NCI-H526 treated with DMSO at 0.1 percent for 48 hours (cell line): Measurements from ENCODE around the gene IL27RA.

Experiments
- DNase-seq: peaks from one replicate; lab custom pipeline; 2025; lab: John Stamatoyannopoulos, UW

The IL27RA gene

DNA sequence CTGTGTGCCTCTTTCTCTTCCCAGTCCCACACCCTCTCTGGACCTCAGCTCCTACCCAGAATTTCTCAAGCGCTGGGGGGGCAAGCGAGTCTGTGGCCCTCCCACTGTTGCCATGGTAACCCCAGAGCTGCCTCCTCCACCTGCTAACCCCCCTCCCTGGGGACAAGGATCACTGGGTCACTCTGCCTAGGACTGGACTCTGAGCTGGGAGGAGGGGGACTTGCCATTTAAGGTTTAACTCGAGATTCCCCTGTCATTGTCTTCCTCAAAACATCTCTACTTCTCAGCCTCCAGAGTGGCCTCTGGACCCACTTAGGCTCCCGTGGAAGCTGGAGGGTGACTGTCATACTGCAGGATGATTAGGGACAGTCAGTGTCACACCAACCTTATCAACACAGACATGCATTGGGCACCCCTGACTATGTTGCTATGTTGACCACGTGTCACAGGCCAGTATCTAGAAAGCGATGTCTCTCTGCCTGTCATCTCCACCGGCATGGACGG lies 28.1 kb downstream of the IL27RA start:
- no peak for DNase-seq

DNA sequence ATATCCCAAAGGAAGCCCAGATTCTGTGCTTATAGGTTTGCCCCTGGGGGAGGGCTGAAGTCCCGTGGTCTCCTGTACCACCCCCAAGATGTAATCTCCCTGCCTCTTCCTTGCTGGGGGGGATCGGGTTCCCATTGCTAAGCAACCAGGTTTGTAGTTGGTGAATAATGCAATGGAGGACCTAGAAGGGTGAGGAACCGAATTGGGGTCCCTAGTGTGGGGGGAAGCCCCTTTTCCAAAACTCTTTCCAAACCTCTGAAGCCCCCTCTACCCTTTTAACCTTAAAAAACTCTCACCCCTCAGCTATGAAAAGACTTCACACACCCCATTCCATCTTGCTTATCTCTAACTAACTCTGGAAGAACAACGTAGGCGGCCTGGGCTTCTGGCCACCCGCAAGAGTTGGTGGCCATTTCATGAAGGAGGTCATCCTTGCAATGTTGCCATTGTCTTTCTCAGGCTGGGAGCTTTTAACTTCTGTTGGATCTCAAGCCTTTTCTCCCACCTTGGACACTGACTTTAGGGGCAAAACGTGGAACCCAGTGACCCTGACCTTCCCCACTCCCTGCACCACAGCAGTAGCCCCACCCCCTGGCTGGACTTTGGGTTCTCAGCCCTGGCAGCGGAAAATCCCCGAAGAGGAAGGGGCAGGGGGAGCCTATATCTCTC lies 29.7 kb downstream of the IL27RA start:
- DNase-seq, result no peak

DNA sequence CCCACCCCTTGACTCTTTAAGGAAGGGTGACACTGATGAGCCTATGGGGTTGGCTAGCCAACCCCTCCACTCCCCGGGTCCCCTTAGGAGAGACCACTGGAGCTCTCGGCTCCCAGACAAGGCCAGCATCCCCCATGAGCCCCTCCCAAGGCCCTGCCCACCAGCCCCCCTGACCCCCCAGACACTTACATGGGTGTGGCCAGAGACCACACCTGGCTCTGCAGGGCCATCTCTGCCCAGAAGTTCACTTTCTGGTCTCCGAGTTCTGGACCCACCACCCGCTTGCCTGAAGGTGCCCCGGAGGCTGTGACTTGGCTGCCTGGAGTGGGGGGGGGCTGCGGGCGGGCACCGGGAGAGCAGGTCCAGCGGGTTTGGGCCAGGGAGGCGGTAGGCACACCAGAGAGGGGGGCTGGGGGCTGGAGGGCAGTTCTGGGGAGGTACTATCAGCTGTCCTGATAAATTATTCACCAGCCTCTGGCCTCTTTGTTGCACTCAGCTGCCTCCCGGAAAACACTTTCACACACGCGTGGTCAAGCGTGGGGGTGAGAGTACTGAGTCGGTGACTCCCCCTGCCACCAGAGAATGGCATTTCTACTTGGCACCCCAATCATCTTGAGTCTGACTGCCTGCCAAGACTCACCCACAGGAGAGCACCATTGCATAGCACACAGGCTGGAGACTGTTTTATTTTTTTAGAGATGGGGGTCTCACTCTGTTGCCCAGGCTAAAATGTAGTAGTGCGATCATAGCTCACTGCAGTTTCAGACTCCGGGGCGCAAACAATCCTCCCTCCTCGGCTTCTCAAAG lies 30.4 kb downstream of the IL27RA start, which contains the start of gene PALM3:
PALM3 (minus strand) TSS at position 326 of the 807 bp plus-strand sequence; CDS start at position 230, 96 bp downstream.
- DNase-seq, result no peak

DNA sequence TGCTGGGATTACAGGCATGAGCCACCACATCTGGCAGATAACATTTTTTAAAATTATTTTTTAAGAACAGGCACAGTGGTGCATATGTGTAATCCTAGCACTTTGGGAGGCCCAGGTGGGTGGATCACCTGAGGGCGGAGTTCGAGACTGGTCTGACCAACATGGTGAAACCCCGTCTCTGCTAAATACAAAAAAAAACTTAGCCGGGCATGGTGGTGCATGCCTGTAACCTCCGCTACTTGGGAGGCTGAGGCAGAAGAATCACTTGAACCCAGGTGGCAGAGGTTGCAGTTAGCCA lies 30.9 kb downstream of the IL27RA start:
- DNase-seq, result no peak

DNA sequence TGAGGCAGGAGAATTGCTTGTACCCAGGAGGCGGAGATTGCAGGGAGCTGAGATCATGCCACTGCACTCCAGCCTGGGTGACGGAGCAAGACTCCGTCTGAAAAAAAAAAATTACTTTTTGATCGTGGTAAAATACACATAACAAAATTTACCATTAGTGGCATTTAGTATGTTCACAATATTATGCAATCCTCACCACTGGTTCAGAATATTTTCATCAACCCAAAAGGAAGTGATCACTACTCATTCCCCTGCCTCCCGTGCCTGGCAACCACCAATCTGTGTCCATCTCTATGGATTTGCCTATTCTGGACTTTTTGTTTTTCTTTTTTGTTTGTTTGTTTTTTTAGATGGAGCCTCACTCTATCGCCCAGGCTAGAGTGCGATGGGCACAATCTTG lies 31.5 kb downstream of the IL27RA start:
- DNase-seq, result no peak

DNA sequence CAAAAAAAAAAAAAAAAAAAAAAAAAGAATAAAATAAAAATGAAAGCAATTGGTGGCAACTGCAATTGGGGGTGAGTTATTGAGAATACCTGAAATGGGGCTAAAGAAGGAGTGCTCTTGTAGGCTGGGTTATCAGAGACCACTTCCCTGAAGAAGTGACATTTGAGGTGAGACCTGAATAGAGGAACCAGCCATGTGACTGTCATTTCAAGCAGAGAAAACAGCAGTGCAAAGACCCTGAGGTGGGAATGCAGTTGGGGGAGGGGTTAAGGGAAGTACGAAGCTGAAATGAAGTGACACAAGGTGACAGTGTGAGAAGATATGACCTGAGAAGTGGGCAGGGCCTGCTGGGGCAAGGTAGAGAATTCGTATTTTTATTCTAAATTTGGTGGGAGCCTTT lies 34.6 kb downstream of the IL27RA start:
- no peak for DNase-seq

DNA sequence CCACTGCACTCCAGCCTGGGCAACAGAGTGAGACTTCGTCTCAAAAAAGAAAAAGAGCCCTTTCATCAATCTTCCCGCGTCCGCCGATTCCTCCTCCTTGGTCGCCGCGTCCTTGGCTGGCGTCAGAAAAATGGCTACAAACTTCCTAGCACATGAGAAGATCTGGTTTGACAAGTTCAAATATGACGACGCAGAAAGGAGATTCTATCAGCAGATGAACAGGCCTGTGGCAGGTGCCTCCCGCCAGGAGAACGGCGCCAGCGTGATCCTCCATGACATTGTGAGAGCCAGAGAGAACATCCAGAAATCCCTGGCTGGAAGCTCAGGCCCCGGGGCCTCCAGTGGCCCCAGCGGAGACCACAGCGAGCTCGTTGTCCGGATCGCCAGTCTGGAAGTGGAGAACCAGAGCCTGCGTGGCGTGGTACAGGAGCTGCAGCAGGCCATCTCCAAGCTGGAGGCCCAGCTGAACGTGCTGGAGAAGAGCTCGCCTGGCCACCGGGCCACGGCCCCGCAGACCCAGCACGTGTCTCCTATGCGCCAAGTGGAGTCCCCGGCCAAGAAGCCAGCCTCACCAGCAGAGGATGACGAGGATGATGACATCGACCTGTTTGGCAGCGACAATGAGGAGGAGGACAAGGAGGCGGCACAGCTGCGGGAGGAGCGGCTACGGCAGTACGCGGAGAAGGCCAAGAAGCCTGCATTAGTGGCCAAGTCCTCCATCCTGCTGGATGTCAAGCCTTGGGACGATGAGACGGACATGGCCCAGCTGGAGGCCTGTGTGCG lies 38.9 kb downstream of the IL27RA start:
- DNase-seq, result no peak

DNA sequence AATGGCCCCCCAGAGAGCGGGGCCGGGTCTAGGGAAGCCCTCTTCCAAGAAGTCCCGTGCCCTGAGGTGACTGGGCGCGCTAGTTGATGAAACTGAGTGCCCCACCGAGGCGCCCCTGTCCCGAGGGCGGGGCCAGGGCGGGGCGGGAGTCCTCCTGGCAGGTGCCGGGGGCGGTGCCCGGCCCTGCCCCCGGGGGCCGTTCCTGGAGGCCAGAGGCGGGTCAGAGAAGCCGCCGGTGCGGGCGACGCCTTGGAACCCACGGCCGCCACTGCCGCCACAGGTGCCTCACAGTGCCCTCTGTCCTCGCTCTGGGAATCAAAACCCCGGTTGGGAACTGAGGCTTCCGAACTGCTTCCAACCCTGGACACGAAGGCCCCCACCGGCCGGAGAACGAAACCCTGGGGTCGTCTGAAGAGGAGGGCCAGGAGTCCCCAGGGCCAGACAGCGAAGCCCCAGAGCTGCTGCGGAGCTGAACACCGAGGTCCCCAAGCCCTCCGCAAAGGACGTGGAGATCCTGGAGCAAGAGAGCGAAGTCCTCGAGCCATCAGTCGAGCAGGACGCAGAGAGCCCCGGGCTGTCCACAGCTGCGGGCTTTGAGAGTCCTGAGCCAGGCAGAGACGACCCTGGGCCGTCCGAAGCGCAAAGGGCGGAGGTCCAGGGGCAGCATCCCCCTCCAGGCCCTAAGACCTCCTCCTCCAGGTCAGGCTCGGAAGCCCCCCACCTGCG lies 41.1 kb downstream of the IL27RA start, which contains the start of gene MISP3:
MISP3 (plus strand) TSS at position 252 of the 726 bp plus-strand sequence. CDS start 524 bp downstream, outside the sequence.
- no peak for DNase-seq

DNA sequence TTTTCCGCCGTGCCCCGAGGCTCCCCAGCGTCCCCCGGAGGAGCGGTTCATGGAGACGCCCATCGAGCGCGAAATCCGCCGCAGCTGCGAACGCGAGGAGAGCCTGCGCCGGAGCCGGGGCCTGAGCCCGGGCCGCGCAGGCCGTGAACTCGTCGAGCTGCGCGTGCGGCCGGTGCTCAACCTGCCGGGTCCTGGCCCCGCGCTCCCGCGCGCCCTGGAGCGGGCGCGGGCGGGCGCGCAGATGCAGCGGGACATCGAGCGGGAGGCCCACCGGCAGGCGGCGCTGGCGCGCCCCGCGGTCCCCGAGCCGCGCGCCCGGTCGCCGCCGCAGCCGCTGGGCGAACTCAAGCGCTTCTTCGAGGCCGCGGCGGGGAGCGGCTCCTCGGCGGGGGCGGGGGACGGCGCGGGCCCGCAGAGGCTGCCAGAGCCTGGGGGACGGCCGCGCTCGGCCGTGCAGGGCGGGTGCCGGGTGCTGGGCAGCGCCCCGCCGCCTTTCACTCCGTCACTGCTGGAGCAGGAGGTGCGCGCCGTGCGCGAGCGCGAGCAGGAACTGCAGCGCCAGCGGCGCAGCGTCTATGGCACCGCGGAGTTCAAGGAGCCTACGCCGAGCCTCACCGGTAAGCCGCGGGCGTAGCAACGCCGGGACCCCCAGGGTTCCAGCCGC lies 41.8 kb downstream of the IL27RA start:
- no peak for DNase-seq

DNA sequence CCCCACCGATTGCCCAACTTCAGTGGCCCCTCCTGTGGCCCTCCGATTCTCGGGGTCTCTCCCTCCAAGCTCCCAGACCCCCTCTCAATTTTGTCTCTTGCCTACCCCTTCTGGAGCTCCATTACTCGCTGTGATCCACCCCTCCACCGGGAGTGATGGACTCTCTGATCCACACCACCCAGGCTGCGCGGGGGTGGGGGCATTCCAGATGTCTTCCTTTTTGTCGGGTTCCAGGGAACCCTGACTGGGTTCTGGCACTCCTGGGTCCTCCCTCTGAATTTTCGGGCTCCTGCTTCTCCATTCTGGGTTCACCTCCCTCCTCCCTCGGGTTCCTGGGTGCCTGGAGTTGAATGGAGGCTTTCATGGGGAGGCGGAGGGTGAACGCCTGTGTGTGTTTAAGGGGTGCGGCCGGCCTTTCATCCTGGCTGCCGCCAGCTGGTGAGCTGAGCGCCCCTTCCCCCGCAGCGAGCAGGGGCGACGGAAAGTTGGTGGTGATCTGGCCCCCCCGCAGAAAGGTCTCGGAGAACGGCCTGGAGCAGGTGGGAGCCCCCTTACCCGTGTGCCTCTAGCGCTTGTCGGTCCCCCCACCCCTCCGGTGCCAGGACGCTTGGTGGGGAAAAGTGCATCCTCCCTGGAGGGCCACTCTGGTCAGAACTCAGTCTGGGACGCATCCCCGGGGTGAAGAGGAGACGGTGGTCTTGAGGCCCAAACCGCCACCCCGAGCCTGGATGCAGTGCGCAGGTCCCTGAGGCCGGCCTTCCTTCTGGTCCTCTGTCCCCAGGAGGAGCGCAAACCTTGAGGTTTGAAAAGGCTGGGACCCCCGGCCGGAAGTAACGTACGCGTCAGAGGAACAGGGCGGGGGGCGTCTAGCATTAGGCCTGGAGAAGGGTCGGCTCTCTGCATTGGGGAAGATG lies 42.6 kb downstream of the IL27RA start:
- DNase-seq, result no peak

DNA sequence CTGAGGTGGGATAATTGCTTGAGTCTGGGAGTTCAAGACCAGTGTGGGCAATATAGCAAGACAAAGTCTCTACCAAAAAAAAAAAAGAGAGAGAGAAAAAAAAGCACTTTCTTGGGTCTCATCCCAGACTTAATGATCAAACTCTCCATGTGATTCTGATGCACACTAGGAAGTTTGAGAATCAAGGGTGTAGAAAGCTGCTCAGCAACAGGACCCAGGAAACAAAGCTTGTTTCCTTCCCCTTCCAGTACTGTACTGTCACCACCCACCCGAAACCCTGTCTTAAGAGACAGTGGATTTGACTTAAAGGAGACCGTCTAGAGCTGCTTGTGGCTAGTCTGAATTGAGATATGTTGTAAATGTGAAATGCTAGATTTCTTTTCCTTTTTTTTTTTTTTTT lies 46.8 kb downstream of the IL27RA start:
- DNase-seq, result no peak

DNA sequence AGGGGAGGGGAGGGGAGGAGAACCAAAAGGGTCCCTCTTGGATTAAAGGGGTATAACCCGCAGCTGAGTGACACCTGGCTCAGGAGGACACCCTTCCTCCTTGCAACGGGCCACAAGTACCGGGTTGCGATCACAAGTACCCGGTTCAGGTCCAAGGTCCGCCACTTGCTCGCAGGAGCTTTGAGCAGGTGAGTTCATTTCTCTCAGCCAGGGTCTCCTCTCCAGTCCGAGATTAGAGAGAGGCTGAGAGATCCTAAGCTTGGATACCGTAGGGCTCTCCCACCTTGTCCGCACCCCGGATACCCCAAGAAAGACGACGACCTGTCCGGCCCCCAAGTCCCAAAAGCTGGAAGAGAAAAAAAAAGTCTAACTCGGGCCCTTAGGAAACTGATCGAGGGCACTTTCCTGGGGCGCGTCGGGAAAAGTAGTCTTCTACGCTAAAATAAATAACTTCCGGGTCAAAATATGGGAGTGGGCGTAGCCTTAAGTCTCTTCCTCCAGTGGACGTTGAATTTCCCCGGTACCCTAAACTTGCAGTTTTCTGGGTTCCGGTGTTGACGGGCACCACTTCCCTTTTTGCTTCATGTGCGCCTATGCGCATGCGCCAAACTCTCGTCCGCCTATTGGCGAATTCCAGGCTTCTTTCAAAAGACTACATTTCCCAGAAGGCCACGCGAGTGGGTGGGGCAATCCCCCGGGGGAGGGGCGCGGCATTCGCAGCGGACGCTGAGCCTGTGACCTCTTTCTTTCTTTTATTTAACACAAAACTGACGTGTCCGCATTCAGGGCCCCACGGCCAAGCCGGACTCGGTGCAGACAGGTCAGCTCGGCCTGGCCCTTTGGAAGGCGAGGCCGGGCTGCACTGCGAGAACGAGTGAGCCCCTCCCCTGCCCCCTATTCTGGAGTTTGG lies 49.6 kb downstream of the IL27RA start:
- DNase-seq, result peak; percentile 88

DNA sequence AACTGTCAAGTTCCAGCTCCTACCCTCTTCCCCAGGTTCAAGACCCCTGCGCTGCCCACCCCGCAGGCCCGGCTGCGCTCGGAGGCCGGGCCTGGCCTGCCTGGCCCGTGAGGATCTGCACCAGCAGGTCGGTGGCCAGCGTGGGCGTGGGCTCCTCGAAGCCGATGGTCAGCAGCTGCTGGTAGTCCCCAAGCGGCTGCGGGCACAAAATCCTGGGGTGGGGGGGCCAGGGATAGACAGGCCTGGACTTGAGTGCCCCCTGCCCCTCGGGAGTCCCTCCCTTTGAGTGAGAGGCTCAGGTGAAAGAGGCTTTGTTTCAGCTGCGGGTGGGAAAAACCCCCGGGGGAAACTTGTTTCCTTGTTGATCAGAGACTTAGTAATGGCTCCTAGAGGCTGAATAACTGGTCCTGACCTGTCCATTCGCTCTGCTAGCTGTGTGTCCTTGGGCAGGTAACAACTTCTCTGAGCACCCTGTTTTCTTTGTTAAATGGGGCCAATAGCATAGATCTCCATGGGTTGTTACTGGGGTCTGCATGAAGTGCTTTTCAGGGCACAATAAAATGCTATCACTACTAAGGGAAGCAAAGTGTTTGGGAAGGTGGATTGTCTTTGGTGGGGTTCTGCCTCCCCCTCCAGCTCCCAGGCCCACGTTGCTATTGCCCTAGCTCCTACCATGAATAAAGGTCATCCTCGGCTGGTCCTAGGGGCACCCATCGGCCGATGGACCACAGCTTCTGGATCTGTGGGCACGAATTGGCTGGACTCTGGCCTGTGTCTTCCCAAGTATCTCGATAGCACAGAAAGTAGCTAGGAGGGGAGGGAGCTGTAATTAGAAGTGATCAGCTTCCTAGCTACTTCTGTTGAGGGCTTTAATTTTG lies 50.5 kb downstream of the IL27RA start:
- no peak for DNase-seq

DNA sequence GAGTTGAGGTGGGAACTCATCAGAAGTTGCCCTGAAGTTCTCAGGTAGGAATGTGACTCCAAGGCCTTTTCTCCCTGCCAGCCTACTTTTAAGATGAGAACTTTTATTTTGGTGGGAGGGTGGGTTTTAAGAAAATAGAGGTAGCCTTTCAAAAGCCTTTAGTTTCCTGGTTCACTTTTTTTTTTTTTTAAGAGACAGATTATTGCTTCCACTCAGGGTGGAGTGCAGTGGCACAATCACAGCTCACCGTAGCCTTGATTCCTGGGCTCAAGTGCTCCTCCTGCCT lies 51.1 kb downstream of the IL27RA start:
- no peak for DNase-seq

DNA sequence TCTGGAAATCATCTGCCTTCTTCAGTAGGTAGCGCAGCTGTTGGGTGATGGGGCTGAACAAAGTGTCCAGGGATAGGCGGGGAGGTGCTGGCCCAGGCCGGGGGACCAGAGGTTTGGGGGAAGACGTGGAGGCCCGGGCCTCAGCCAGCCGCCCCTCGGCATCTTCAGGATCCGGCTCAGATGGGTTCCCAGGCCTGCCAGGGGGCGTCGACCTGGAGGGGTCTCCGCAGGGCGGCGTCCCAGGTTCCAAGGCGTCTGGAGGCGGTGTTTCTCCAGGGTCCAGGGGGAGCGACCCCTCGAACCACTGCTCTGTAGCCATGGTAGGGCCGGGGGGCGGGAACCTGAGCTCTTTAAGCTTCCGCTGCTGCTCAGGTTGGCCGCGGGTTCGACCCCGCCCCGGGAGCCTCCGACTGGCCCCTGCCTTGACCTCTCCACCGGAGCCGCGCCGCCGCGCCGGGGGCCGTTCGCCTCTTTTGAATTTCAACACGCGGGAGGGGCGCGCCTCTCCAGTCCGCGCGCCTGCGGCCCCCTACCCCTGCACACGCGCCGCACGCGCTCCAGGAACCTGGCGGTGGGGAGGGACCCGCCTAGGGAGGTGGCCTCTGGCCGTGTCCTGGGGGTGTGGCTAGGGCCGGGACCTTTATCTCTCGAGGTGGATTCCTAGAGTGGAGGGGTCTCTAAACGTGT lies 53.9 kb downstream of the IL27RA start, which contains the start of gene C19orf67:
C19orf67 (minus strand) TSS at position 475 of the 687 bp plus-strand sequence; CDS start at position 319, 156 bp downstream.
- no peak for DNase-seq

DNA sequence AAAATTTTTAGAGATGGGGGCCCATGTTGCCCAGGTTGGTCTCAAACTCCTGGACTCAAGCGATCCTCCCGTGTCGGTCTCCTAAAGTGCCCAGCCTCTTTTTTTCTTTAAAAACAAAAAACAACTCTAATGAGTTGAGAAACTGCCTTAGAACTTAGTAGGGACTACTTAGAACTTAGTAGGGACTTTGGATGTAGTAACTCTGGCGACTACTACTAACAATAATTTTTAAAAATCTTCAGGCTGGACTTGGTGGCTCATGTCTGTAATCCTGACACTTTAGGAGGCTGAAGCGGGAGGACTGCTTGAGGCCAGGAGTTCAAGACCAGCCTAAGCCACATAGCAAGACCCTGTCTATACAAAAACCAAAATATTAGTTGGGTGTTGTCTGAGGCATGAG lies 54.5 kb downstream of the IL27RA start:
- no peak for DNase-seq

DNA sequence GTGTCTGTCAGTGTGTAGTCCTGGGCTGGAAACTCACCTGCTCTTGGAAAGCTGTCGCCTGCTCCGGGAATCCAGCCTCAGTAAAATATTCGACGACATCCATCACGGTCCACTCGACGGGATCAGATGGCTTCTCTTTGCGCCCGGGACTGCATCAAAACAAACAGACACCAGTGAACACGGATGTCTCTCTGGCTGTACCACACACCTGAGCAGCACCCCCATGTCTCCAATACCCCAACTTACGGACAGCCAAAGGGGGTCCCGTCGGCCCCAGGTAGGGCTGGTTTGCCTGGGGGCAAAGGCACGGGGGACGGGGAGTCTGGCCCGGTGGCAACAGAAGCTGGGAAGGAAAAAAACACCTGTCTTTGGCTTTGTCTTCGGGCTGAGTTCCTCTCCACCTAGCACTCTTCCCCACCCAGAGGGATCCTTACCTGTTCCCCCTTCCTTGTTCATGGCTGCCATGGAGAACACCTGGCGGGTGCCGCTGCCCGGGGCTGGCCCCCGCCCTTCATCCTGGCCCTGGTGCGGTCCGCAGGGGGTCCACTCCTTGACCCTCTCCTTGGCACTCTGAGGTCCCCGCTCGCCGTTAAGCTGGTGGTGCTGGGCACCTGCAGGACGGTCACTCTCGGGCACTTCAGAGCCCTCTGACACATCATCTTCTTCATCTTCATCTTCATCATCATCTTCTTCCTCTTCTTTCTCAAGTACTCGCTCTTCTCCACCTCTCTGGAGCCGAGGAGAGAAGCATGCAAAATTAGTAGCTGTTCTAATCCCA lies 57.3 kb downstream of the IL27RA start:
- DNase-seq, result no peak
